Measurements from ENCODE around the gene NLRP10. TPM values are rescaled to one million over a fixed set of nuclear protein-coding genes. Genes with fewer than 3 reads are reported as not detected.

NLRP10 gene
- total and polyA plus RNA-seq, 7 donors = not detected

DNA sequence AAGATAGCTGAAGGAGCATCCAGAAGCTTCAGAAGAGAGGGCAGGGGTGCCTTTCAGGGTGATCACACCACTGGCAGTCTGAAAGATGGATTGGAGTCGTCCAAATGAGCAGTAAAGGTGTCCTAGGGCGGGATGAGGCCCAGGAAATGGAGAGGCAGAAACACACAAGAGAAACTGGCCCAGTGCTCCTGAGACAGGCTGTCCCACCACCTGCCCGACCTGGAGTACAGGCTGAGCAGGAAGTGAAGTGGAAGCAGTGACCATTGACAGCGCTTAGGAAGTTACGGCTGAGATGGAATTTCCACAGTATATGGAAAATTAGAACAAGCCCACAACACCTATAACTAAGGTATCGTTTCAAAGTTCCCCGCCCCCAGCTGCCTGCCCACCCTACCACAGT, 37.9 kb upstream of the NLRP10 start:
- H3K4me3 ChIP-seq = no peak overlapping the region
- H3K36me3 ChIP-seq = peaks cover 0 to 18% (median 9%) of the 10 kb centered on the region in 4 donors
- intact Hi-C loops (cut with DNase I) = loop anchor here (10.0 kb wide), 1 partner anchor 262 kb away; the partner anchor contains the start of gene LMO1
- no peak for DNase-seq
- H3K27ac ChIP-seq = no peak overlapping the region
- TF ChIP-seq EP300 (IDR thresholded peaks at IDR 0.05) (no peak), POLR2A (IDR thresholded peaks at IDR 0.05) (no peak), POLR2AphosphoS5 (IDR thresholded peaks at IDR 0.05) (no peak)
- TF ChIP-seq, protein P1, sequence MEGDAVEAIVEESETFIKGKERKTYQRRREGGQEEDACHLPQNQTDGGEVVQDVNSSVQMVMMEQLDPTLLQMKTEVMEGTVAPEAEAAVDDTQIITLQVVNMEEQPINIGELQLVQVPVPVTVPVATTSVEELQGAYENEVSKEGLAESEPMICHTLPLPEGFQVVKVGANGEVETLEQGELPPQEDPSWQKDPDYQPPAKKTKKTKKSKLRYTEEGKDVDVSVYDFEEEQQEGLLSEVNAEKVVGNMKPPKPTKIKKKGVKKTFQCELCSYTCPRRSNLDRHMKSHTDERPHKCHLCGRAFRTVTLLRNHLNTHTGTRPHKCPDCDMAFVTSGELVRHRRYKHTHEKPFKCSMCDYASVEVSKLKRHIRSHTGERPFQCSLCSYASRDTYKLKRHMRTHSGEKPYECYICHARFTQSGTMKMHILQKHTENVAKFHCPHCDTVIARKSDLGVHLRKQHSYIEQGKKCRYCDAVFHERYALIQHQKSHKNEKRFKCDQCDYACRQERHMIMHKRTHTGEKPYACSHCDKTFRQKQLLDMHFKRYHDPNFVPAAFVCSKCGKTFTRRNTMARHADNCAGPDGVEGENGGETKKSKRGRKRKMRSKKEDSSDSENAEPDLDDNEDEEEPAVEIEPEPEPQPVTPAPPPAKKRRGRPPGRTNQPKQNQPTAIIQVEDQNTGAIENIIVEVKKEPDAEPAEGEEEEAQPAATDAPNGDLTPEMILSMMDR (IDR thresholded peaks at IDR 0.05) = no peak
- 72 to 78% methylated on average over 7 of the region's 7 CpGs for WGBS, 2 donors
- no peaks in the 10 kb centered on the region for H3K9me3 ChIP-seq
- no peaks in the 10 kb centered on the region for H3K27me3 ChIP-seq
- H3K4me1 ChIP-seq = no peaks in the 10 kb centered on the region

DNA sequence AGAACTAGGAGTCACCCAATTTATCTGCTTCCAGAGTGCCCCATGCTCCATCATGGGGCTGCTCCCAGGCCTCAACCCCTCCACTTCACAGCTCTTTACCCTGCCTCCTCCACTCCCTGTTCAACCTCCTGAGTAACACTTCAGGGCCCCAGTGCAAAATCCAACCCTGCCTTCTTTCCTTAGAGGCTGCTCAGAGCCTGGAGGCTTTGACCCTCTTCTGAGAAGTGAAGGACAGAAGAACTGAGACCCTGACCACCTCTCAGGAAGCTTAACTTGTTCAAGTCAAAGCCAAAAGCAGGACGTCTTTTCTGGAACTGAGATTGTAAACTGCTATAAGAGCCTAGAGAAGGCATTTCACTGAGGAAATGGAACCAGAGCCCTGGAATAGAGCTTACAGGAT, 37.4 kb upstream of the NLRP10 start:
- Histone ChIP-seq H3K27me3 (no peaks in the 10 kb centered on the region), H3K4me1 (no peaks in the 10 kb centered on the region), H3K27ac (no peak overlapping the region), H3K36me3 (peaks cover 0 to 23% (median 11%) of the 10 kb centered on the region in 4 donors), H3K4me3 (no peak overlapping the region), H3K9me3 (no peaks in the 10 kb centered on the region)
- no peak for DNase-seq
- whole genome bisulfite sequencing, 2 donors = 62 to 66% methylated on average over 1 of the region's 1 CpG
- no peak for TF ChIP-seq POLR2A (IDR thresholded peaks at IDR 0.05)
- no peak for TF ChIP-seq POLR2AphosphoS5 (IDR thresholded peaks at IDR 0.05)
- TF ChIP-seq EP300 (IDR thresholded peaks at IDR 0.05) = no peak
- TF ChIP-seq, protein P1 (IDR thresholded peaks at IDR 0.05) = no peak
- intact Hi-C loops (cut with DNase I) = loop anchor here (10.0 kb wide), 1 partner anchor 262 kb away; the partner anchor contains the start of gene LMO1

DNA sequence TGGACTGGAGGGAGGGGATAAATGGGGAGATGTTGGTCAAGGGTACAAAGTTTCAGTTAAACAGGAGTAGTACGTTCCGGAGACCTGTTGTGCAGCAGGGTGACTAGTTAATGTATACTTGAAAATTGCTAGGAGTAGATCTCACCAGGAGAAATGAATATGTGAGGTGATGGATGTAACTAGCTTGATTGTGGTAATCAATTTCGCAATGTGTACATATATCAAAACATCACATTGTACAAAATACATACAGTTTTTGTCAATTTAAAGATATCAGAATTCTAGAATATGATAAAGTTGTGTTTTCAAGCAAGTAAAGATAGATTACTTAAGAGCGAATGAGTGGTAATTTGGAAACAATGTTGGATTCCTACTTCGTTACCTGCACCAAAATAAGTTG, 35.1 kb upstream of the NLRP10 start:
- intact Hi-C loops (cut with DNase I) = loop anchor here (10.0 kb wide), 1 partner anchor 264 kb away; the partner anchor contains the start of gene LMO1
- 67 to 83% methylated on average over 5 of the region's 5 CpGs for WGBS, 2 donors
- TF ChIP-seq POLR2AphosphoS5 (IDR thresholded peaks at IDR 0.05) (peak in 1 of 4 donors; percentile 11), EP300 (IDR thresholded peaks at IDR 0.05) (no peak), POLR2A (IDR thresholded peaks at IDR 0.05) (no peak)
- TF ChIP-seq, protein P1 (IDR thresholded peaks at IDR 0.05) = no peak
- H3K27ac ChIP-seq = no peak overlapping the region
- no peaks in the 10 kb centered on the region for H3K9me3 ChIP-seq
- no peaks in the 10 kb centered on the region for H3K27me3 ChIP-seq
- DNase-seq = no peak
- H3K4me1 ChIP-seq = no peaks in the 10 kb centered on the region
- H3K36me3 ChIP-seq = peaks cover 8 to 46% (median 29%) of the 10 kb centered on the region in 4 donors
- no peak overlapping the region for H3K4me3 ChIP-seq

GRCh38 chr11:7999795-8000194, 34.5 kb upstream of the NLRP10 start:
- H3K27ac ChIP-seq = no peak overlapping the region

More at GRCh38 chr11:7999795-8000194, 34.5 kb upstream of the NLRP10 start:
- intact Hi-C loops (cut with DNase I) = loop anchor here (10.0 kb wide), 1 partner anchor 265 kb away; the partner anchor contains the start of gene LMO1
- Histone ChIP-seq H3K27me3 (no peaks in the 10 kb centered on the region), H3K4me1 (no peaks in the 10 kb centered on the region), H3K36me3 (peaks cover 13 to 52% (median 35%) of the 10 kb centered on the region in 4 donors), H3K9me3 (no peaks in the 10 kb centered on the region), H3K4me3 (no peak overlapping the region)
- WGBS, 2 donors = 94 to 96% methylated on average over 10 of the region's 10 CpGs
- TF ChIP-seq, protein P1 (IDR thresholded peaks at IDR 0.05) = no peak
- no peak for TF ChIP-seq EP300 (IDR thresholded peaks at IDR 0.05)
- TF ChIP-seq POLR2AphosphoS5 (IDR thresholded peaks at IDR 0.05) = no peak
- TF ChIP-seq POLR2A (IDR thresholded peaks at IDR 0.05) = no peak
- no peak for DNase-seq
